Fibroblast of skin of scalp (primary cell): ENCODE data around the gene MPV17L2.

Experiments
- DNase-seq: peaks from one replicate; pipeline ENCODE4 v3.0.0-alpha.2; 2013

Gene MPV17L2

DNA sequence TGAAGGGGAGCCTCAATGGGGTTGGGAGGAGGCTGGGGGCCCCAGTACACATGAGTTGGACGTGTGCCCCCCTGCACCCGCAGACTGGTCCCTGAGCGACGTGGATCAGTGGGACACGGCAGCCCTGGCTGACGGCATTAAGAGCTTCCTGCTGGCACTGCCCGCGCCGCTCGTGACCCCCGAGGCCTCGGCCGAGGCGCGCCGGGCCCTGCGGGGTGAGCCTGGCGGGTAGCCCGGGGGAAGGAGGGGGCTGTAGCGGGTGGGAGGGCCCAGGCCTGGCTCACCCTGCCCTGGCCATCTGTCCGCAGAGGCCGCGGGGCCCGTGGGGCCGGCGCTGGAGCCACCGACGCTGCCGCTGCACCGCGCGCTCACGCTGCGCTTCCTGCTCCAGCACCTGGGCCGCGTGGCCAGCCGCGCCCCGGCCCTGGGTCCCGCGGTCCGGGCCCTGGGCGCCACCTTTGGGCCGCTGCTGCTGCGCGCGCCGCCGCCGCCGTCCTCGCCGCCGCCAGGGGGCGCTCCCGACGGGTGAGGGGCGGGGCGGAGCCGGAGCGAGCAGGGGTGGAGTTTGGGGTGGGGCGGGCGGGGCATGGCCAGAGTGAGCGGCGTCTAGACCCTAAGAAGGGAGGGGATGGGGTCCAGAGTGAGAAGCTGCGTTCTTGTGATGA, 31.9 kb upstream of the MPV17L2 start:
- DNase-seq: peak; percentile 65

GRCh38 chr19:18161636-18162002, 31.4 kb upstream of the MPV17L2 start:
- DNase-seq: no peak

GRCh38 chr19:18164072-18164471, 28.9 kb upstream of the MPV17L2 start:
- no peak for DNase-seq

- DNase-seq: no peak
Observed at GRCh38 chr19:18165794-18166544, 27.0 kb upstream of the MPV17L2 start.

- no peak for DNase-seq
Observed at GRCh38 chr19:18167011-18167410, 26.0 kb upstream of the MPV17L2 start.

GRCh38 chr19:18167975-18168645, 24.9 kb upstream of the MPV17L2 start:
- DNase-seq: no peak

- DNase-seq: no peak
Observed at GRCh38 chr19:18168673-18169381, 24.2 kb upstream of the MPV17L2 start.

DNA sequence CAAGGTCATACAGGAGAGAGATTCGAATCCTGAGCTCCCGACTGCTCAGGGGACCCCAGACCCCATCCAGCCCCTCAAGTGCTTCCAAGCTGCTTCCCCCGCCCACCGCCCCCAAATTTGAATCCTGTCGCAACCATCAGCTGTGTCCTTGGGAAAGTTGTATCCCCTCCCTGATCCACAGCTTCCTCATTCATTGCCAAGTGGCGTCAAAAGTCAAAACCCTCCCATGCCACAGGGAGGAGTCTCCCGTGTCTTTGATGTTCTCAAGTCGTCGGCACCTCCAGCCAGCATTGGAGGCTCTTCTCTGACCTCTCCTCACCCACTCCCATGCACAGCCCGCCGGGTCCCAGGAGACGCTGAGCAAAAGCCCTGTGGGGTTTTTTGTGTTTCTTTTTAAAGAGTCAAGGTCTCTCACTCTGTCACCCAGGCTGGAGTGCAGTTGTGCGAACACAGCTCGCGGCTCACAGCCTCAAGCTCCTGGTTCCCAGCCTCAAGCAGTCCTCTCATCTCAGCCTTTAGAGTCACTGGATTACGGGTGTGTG, 22.2 kb upstream of the MPV17L2 start:
- DNase-seq: no peak

- DNase-seq: no peak
Observed at GRCh38 chr19:18171605-18172327, 21.3 kb upstream of the MPV17L2 start.

DNA sequence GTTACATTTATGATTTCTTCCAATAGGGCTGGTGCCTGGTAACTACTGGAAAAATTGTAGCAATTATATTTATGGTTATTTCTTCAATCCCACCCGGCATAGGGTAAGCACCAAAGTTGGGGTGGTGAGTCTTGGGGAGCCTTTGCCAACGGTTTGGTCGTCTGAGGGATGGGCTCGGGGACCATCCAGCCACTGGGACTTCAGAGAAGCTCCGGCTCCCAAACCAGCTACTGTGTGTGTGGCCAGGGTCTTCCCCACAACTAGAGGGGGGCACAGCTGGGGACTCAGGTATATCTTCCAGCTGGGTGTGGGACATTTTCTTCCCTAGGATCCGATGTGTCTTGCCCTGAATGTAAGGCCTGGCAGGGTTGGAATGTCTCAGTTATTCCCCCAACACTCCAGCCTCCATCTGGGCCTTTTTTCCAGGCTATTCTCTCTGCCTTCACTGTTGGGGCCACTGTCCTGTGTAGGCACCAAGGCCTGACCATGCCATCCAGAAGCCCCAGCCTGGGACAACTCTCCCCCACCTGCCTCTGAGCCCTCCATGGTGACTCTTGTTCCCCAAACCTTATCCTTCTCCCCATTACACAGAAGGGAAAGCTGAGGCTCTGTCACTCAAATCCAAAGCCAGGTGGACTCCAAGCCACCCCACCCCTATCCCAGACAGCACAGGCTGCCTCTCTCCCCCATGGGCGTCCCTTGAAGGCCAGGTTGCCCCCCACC, 20.5 kb upstream of the MPV17L2 start:
- no peak for DNase-seq

- DNase-seq: peak; percentile 55
Observed at GRCh38 chr19:18173054-18173571, 19.9 kb upstream of the MPV17L2 start.

DNA sequence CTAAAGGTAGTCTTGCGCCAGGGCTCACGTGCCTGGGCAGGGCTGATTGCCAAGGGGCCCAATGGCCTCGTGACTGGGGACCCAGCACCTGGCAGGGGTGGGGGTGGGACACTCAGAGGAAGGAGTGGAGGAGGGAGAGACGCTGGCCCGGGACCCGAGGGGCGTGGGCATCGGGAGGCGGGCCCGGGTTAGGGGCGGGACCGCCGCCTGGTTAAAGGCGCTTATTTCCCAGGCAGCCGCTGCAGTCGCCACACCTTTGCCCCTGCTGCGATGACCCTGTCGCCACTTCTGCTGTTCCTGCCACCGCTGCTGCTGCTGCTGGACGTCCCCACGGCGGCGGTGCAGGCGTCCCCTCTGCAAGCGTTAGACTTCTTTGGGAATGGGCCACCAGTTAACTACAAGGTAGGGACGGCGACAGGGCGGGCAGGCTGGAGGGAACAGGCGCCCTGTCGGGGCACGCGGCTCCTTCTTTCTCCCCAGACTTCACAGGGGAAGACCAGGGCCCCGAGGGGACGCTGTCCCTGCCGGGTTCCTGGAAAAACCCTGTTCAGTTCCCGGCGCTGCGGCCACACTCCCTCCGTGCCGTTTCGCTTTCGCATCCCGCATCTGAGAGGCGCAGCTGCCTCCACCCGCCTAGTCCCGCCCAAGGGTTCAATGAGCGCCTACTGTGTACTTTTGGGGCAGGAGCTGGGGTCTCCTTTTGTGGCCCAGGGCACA, 19.3 kb upstream of the MPV17L2 start, which contains the start of gene IFI30:
TSS of gene IFI30 (plus strand) at position 242 of the 717 bp plus-strand sequence. CDS start at position 271, 29 bp downstream.
- no peak for DNase-seq

GRCh38 chr19:18174983-18175382, 18.0 kb upstream of the MPV17L2 start:
- DNase-seq: no peak

DNA sequence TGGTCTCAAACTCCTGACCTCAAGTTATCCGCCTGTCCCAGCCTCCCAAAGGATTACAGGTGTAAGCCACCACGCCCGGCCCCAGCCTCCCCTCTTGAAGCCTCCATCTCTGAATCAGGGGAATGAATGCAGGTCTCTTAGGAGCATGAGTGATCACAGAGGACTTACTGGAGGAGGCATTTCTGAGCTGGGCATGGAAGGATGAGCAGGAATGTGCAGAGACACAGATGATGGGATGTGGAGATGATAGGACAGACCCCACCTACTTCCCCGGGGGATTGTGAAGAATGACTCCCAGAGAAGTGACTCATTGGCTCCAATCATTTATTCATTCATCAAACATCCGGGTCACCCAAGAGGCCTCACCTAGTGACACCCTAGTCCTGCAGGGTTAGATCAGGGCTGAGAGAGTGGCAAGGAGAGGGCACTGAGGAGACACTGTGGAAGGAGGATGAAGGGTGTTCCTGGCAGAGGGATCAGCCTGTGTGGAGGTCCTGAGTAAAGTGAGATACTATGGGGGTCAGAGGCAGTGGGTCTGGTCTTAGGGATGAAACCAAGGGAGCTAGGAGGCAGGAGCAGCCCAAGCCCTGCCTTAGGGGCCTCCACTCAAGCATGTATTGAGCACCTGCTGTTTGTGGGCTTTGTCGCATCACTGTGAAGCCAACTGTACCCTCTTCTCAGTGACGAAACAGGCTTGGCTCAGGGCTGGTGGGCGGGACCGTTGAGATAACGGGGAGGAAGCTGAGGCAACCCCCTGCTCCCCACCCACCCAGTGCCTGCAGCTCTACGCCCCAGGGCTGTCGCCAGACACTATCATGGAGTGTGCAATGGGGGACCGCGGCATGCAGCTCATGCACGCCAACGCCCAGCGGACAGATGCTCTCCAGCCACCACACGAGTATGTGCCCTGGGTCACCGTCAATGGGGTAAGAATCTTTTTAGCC, 16.4 kb upstream of the MPV17L2 start:
- no peak for DNase-seq

DNA sequence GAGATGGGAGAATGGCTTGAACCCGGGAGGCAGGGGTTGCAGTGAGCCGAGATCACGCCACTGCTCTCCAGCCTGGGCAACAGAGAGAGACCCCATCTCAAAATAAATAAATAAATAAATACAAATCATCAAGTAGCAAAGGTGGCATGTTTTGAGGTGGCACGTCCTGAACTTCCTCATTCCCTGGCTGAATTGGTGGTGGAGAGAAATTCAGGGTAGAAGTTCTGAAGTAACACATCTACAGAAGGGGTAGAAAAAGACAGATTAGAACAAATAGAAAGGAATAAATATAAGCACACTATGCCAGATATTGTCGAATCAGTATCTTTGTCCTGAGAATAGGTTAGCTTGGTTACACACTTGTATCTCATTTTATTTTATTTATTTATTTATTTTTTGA, 13.1 kb upstream of the MPV17L2 start:
- no peak for DNase-seq

DNA sequence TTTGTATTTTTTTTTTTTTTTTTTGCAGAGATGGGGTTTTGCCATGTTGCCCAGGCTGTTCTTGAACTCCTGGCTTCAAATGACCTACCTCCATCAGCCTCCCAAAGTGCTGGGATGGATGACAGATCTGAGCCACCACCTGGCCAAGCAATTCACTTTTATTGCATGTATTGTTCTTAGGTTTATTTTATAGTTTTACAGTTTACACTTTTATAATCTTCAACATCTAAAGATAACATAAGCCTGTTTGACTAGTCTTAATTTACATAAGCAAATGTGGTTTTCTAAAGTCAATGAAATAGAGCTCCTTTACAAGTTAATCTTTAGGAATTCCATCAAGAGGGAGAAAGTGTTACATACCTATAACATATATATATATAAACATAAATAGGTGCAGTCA, 9.5 kb upstream of the MPV17L2 start:
- DNase-seq: no peak

DNA sequence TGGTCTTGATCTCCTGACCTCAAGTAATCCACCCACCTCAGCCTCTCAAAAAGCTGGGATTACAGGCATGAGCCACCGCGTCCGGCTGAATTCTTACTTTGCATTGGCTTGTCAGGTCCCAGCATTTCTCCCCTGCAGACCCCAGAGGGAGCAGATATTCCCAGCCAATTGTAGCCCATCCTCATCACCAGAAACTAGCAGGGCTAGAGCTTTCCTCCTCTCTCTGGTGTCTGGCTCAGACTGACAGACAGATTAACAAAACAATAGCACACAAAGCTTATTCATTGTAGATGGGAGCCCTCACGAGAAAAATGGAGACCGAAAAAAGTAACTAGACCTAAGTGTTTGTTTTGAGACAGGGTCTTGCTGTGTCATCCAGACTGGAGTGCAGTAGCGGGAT, 7.5 kb upstream of the MPV17L2 start:
- DNase-seq: no peak

GRCh38 chr19:18190278-18190677, 2.7 kb upstream of the MPV17L2 start:
- no peak for DNase-seq

DNA sequence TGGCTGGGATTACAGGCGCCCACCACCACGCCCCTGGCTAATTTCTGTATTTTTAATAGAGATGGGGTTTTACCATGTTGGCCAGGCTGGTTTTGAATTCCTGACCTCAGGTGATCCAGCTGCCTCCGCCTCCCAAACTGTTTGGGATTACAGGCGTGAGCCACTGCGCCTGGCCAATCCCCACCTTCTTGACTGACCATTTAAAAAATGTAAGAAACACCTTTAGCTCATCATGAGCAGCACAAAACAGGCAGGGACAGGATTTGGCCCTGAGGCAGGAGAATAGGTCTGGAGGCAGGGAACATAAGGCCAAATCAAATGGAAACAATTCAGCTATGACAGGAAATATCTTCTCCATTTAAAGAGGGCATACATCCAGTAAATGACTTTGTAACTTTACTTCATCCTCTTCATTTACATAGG, 1.4 kb upstream of the MPV17L2 start:
- no peak for DNase-seq
